ENCODE measurements around the gene USP53.
"Not testable (repeated sequence)": the region's sequence is repeated elsewhere in the genome, so short reads cannot be mapped to it uniquely, and the experiment has no call there.

- not testable (repeated sequence) for TF ChIP-seq POLR2AphosphoS5 (IDR thresholded peaks at IDR 0.05; ENCODE audit: borderline replicate concordance, low read depth, low read length); EZH2 (IDR thresholded peaks at IDR 0.05); FOXP2 (optimal IDR thresholded peaks at IDR 0.05; ENCODE audit: control extremely low read depth, extremely low read length, insufficient read depth)
Measured at GRCh38 chr4:119343293-119343692, 130.8 kb downstream of the USP53 start.

Data from SK-N-MC (cell line).